Esophagus muscularis mucosa (tissue), 4 donors: ENCODE data around the gene CEACAM21. TPM values are rescaled to one million over a fixed set of nuclear protein-coding genes. Genes with fewer than 3 reads are reported as not detected.
A peak's percentile ranks its signal among the peaks of the same experiment; 100 is the strongest.

ENCODE experiments used
- DNase-seq: peaks from one replicate; pipeline ENCODE4 v3.0.0-alpha.2; 2017; ENCODE audit errors: extremely low spot score
- H3K27ac ChIP-seq, 4 donors: fragments of 200-600 bp; sonication (generic); replicated peaks in 1 of 4; 1 replicate in 3 of 4; 2 replicates in 1 of 4; pipeline ENCODE4 v1.5.1; 2016 to 2019; ENCODE audit warnings: mild to moderate bottlenecking in 1 of 4
- H3K27me3 ChIP-seq, 4 donors: fragments of 200-600 bp; sonication (generic); one replicate each; pipeline versions ENCODE4 v1.5.1 to v1.6.0; 2016 to 2019
- H3K36me3 ChIP-seq, 4 donors: fragments of 200-600 bp; sonication (generic); one replicate each; pipeline ENCODE4 v1.5.1; 2016 to 2019
- H3K4me1 ChIP-seq, 4 donors: fragments of 200-600 bp; sonication (generic); one replicate each; pipeline ENCODE4 v1.5.1; 2016 to 2019
- H3K4me3 ChIP-seq, 4 donors: fragments of 200-600 bp; sonication (generic); 1 replicate in 2 of 4; 2 replicates in 2 of 4; pipeline ENCODE4 v1.5.1; 2016 to 2019; ENCODE audit warnings: mild to moderate bottlenecking in 4 of 4, moderate library complexity in 1 of 4
- H3K9me3 ChIP-seq, 4 donors: fragments of 200-600 bp; sonication (generic); 1 replicate in 3 of 4; 2 replicates in 1 of 4; pipeline ENCODE4 v1.5.1; 2016 to 2019
- CTCF ChIP-seq, 3 experiments: fragments of 200-600 bp in 2 of 3; fragments of 450-650 bp in 1 of 3; sonication (generic) in 2 of 3; IDR thresholded peaks; one replicate each; pipeline ENCODE4 v1.5.1; 2017 to 2019; ENCODE audit warnings: antibody characterized with exemption in 3 of 3, mild to moderate bottlenecking in 2 of 3, moderate library complexity in 1 of 3
- EP300 ChIP-seq: sonication (generic); formaldehyde crosslinking; IDR thresholded peaks from one replicate; pipeline ENCODE4 v1.6.1; 2017; ENCODE audit warnings: antibody characterized with exemption
- POLR2A ChIP-seq: fragments of 450-650 bp; IDR thresholded peaks from one replicate; pipeline ENCODE4 v1.6.1; 2017; ENCODE audit warnings: antibody characterized with exemption, moderate library complexity, mild to moderate bottlenecking, low read depth
- POLR2AphosphoS5 ChIP-seq, 2 donors: sonication (generic); formaldehyde crosslinking; IDR thresholded peaks; one replicate each; pipeline ENCODE4 v1.6.1; 2017; ENCODE audit warnings: antibody characterized with exemption in 2 of 2
- WGBS: methylation state at CpG from one replicate; pipeline ENCODE4 v1.1.5; 2018; 5-methylcytosine and 5-hydroxymethylcytosine counted together
- intact Hi-C: fragments of 100-400 bp; cut with DNase I; formaldehyde crosslinking; loops from one replicate; pipeline ENCODE4 v1.15.1; 2023
- total RNA-seq, 4 donors: library from RNA; depleted of rRNA; stranded (reverse); fragments of >200 nt; gene quantifications; one replicate each; pipeline versions ENCODE4 v1.1.0 to v1.2.1, GENCODE V29; 2016

Gene CEACAM21
- total RNA-seq, 4 donors from 2014 or later: 0.83 to 1.8 TPM; not detected in 2

- no peak overlapping the region for H3K27ac ChIP-seq
- H3K4me3 ChIP-seq: no peak overlapping the region
- no peaks in the 10 kb centered on the region for H3K36me3 ChIP-seq
- DNase-seq: no peak
- intact Hi-C loops: no loop called here
- no peak for TF ChIP-seq POLR2AphosphoS5 (IDR thresholded peaks at IDR 0.05)
- no peak for TF ChIP-seq POLR2A
- no peak for TF ChIP-seq EP300
- TF ChIP-seq CTCF (IDR thresholded peaks at IDR 0.05): no peak
- H3K27me3 ChIP-seq: peaks cover 0 to 68% (median 0%) of the 10 kb centered on the region in 4 donors
- 46% methylated on average over 9 of the region's 9 CpGs for WGBS
- H3K4me1 ChIP-seq: no peaks in the 10 kb centered on the region
- H3K9me3 ChIP-seq: peaks cover 0 to 3% (median 0%) of the 10 kb centered on the region in 4 donors
These were observed 41.0 kb downstream of the CEACAM21 start for GRCh38 chr19:41616792-41617621.

GRCh38 chr19:41617941-41618730 is 42.2 kb downstream of the CEACAM21 start:
- intact Hi-C loops: no loop called here
- no peak overlapping the region for H3K27ac ChIP-seq

GRCh38 chr19:41619018-41619556 is 43.1 kb downstream of the CEACAM21 start:
- no peaks in the 10 kb centered on the region for H3K4me1 ChIP-seq
- DNase-seq: no peak
- no peaks in the 10 kb centered on the region for H3K36me3 ChIP-seq
- H3K27ac ChIP-seq: no peak overlapping the region
- TF ChIP-seq EP300: no peak
- no peak for TF ChIP-seq POLR2A
- TF ChIP-seq CTCF (IDR thresholded peaks at IDR 0.05): no peak
- TF ChIP-seq POLR2AphosphoS5 (IDR thresholded peaks at IDR 0.05): no peak
- H3K27me3 ChIP-seq: peaks cover 0 to 54% (median 0%) of the 10 kb centered on the region in 4 donors
- WGBS: 51% methylated on average over 7 of the region's 7 CpGs
- H3K4me3 ChIP-seq: no peak overlapping the region
- intact Hi-C loops: no loop called here
- no peaks in the 10 kb centered on the region for H3K9me3 ChIP-seq

More at GRCh38 chr19:41617941-41618730, 42.2 kb downstream of the CEACAM21 start:
- Histone ChIP-seq H3K9me3 (no peaks in the 10 kb centered on the region), H3K4me1 (no peaks in the 10 kb centered on the region), H3K27me3 (peaks cover 0 to 56% (median 0%) of the 10 kb centered on the region in 4 donors), H3K4me3 (no peak overlapping the region), H3K36me3 (no peaks in the 10 kb centered on the region)
- peak; percentile 72 for DNase-seq
- no peak for TF ChIP-seq POLR2A
- no peak for TF ChIP-seq CTCF (IDR thresholded peaks at IDR 0.05)
- TF ChIP-seq EP300: no peak
- TF ChIP-seq POLR2AphosphoS5 (IDR thresholded peaks at IDR 0.05): no peak
- WGBS: 79% methylated on average over 9 of the region's 9 CpGs

GRCh38 chr19:41620171-41620570 is 44.2 kb downstream of the CEACAM21 start:
- Histone ChIP-seq H3K27ac (no peak overlapping the region), H3K27me3 (peaks cover 0 to 48% (median 0%) of the 10 kb centered on the region in 4 donors), H3K4me3 (no peak overlapping the region), H3K9me3 (no peaks in the 10 kb centered on the region), H3K36me3 (no peaks in the 10 kb centered on the region), H3K4me1 (no peaks in the 10 kb centered on the region)
- no peak for DNase-seq
- TF ChIP-seq CTCF (IDR thresholded peaks at IDR 0.05) (no peak), POLR2A (no peak), POLR2AphosphoS5 (IDR thresholded peaks at IDR 0.05) (no peak), EP300 (no peak)
- intact Hi-C loops: no loop called here
- 66% methylated on average over 4 of the region's 5 CpGs for WGBS
